Neural cell (in vitro differentiated cells): Measurements from ENCODE around the gene DAZAP1. TPM values are rescaled to one million over a fixed set of nuclear protein-coding genes. Genes with fewer than 3 reads are reported as not detected.

Experiments used
- H2AFZ ChIP-seq: fragments of 200-600, 300-800 bp; sonication (generic), shearing (Covaris generic); 2 replicates; pipeline ENCODE4 v1.6.0; 2014; ENCODE audit warnings: low read depth, mild to moderate bottlenecking, antibody characterized with exemption, low read length, moderate library complexity
- H3F3A ChIP-seq: fragments of 200-600 bp; shearing (Covaris generic); 2 replicates; pipeline ENCODE4 v1.6.1; 2016; ENCODE audit warnings: mild to moderate bottlenecking, moderate library complexity, mixed read lengths, antibody characterized with exemption, low read length; ENCODE audit not compliant: insufficient read depth, poor library complexity, severe bottlenecking
- H3K27ac ChIP-seq: fragments of 200-600, 300-800 bp; sonication (generic), shearing (Covaris generic); 2 replicates; pipeline ENCODE4 v1.5.1; 2014; ENCODE audit warnings: mild to moderate bottlenecking, low read length, moderate library complexity
- H3K27me3 ChIP-seq: fragments of 300-800, 200-600 bp; sonication (generic), shearing (Covaris generic); 2 replicates; pipeline ENCODE4 v1.6.0; 2014; ENCODE audit warnings: mild to moderate bottlenecking, low read depth, low read length, moderate library complexity; ENCODE audit not compliant: insufficient read depth
- H3K36me3 ChIP-seq: fragments of 300-800, 200-600 bp; sonication (generic), shearing (Covaris generic); 2 replicates; pipeline ENCODE4 v1.5.1; 2014; ENCODE audit warnings: mild to moderate bottlenecking, antibody characterized with exemption, low read length, moderate library complexity; ENCODE audit not compliant: insufficient read depth
- H3K4me2 ChIP-seq: fragments of 300-800, 200-600 bp; sonication (generic), shearing (Covaris generic); 2 replicates; pipeline ENCODE4 v1.6.0; 2014; ENCODE audit warnings: mild to moderate bottlenecking, low read length
- H3K4me3 ChIP-seq: fragments of 300-800, 200-600 bp; sonication (generic), shearing (Covaris generic); 2 replicates; pipeline ENCODE4 v1.5.1; 2014; ENCODE audit warnings: mild to moderate bottlenecking, low read length, moderate library complexity
- H3K79me2 ChIP-seq: fragments of 200-600 bp; shearing (Covaris generic); replicated peaks from 2 replicates; pipeline ENCODE4 v1.6.0; 2014; ENCODE audit warnings: mild to moderate bottlenecking, low read length, moderate library complexity; ENCODE audit not compliant: insufficient read depth
- H3K9ac ChIP-seq: fragments of 300-800, 200-600 bp; sonication (generic), shearing (Covaris generic); 2 replicates; pipeline ENCODE4 v1.6.1; 2016; ENCODE audit warnings: mild to moderate bottlenecking, low read length, mixed read lengths
- H3K9me2 ChIP-seq: fragments of 200-600 bp; shearing (Covaris generic); 2 replicates; pipeline ENCODE4 v1.6.1; 2016; ENCODE audit warnings: mild to moderate bottlenecking, low read length, mixed read lengths; ENCODE audit not compliant: insufficient read depth
- H3K9me3 ChIP-seq: fragments of 200-600, 300-800 bp; sonication (generic), shearing (Covaris generic); 2 replicates; pipeline ENCODE4 v1.6.1; 2016; ENCODE audit warnings: mild to moderate bottlenecking, mixed run types, low read length, moderate library complexity, mixed read lengths
- H4K20me1 ChIP-seq: fragments of 200-600 bp; shearing (Covaris generic); 2 replicates; pipeline ENCODE4 v1.6.1; 2016; ENCODE audit warnings: mild to moderate bottlenecking, mixed run types; ENCODE audit not compliant: insufficient read depth
- CTCF ChIP-seq: fragments of 450-650 bp; IDR thresholded peaks from 2 replicates; pipeline ENCODE4 v1.5.1; 2014; ENCODE audit warnings: antibody characterized with exemption, mild to moderate bottlenecking, moderate library complexity; ENCODE audit not compliant: poor library complexity, severe bottlenecking
- EP300 ChIP-seq: fragments of 450-650 bp; conservative IDR thresholded peaks from 2 replicates; pipeline ENCODE4 v1.6.1; 2014; ENCODE audit warnings: antibody characterized with exemption, mild to moderate bottlenecking, moderate library complexity; ENCODE audit not compliant: poor library complexity, severe bottlenecking
- EZH2 ChIP-seq: fragments of 200-600, 300-800 bp; shearing (Covaris generic), sonication (generic); IDR thresholded peaks from 2 replicates; pipeline ENCODE4 v1.6.1; 2014; ENCODE audit warnings: antibody characterized with exemption, low read length, borderline replicate concordance, mild to moderate bottlenecking; ENCODE audit not compliant: insufficient read depth, poor library complexity, severe bottlenecking
- MXI1 ChIP-seq: fragments of 450-650 bp; conservative IDR thresholded peaks from 2 replicates; pipeline ENCODE4 v1.6.1; 2014; ENCODE audit warnings: antibody characterized with exemption, mild to moderate bottlenecking; ENCODE audit not compliant: poor library complexity, severe bottlenecking
- POLR2AphosphoS5 ChIP-seq: IDR thresholded peaks from 2 replicates; pipeline ENCODE4 v1.6.1; 2012
- RAD21 ChIP-seq: fragments of 450-650 bp; conservative IDR thresholded peaks from 2 replicates; pipeline ENCODE4 v1.6.1; 2014; ENCODE audit warnings: antibody characterized with exemption, mild to moderate bottlenecking, moderate library complexity
- REST ChIP-seq: IDR thresholded peaks from 2 replicates; pipeline ENCODE4 v1.6.1; 2012; ENCODE audit warnings: borderline replicate concordance
- SMC3 ChIP-seq: fragments of 450-650 bp; conservative IDR thresholded peaks from 2 replicates; pipeline ENCODE4 v1.6.1; 2014; ENCODE audit warnings: antibody characterized with exemption, mild to moderate bottlenecking, moderate library complexity; ENCODE audit not compliant: poor library complexity
- TAF1 ChIP-seq: IDR thresholded peaks from 2 replicates; pipeline ENCODE4 v1.6.1; 2012; ENCODE audit warnings: low read depth
- polyA plus RNA-seq: library from polyadenylated mRNA; depleted of rRNA; stranded (reverse); fragments of >200 nt; gene quantifications from 2 replicates; pipeline ENCODE4 v1.2.3, GENCODE V29; 2014

Gene DAZAP1
- polyA plus RNA-seq, 1 donor from 2014 or later: 60.5 TPM

- H2AFZ ChIP-seq: no peak overlapping the region
- no peak overlapping the region for H3K4me2 ChIP-seq
- H3K9ac ChIP-seq: no peak overlapping the region
- H3K9me2 ChIP-seq: no peaks in the 10 kb centered on the region
- no peak overlapping the region for H3K4me3 ChIP-seq
- no peaks in the 10 kb centered on the region for H4K20me1 ChIP-seq
- H3K9me3 ChIP-seq: no peaks in the 10 kb centered on the region
- H3K27ac ChIP-seq: no peak overlapping the region
- TF ChIP-seq POLR2AphosphoS5 (no peak), MXI1 (no peak), EZH2 (no peak), RAD21 (no peak), CTCF (no peak), TAF1 (no peak), EP300 (no peak), SMC3 (no peak)
- no peaks in the 10 kb centered on the region for H3K27me3 ChIP-seq
- no peaks in the 10 kb centered on the region for H3K36me3 ChIP-seq
- H3K79me2 ChIP-seq: no peaks in the 10 kb centered on the region
- no peaks in the 10 kb centered on the region for H3F3A ChIP-seq
Measured at GRCh38 chr19:1396768-1397679, 10.4 kb upstream of the DAZAP1 start.

GRCh38 chr19:1397838-1398237 lies 9.5 kb upstream of the DAZAP1 start:
- Histone ChIP-seq H3K79me2 (no peaks in the 10 kb centered on the region), H2AFZ (no peak overlapping the region), H3K9me2 (no peaks in the 10 kb centered on the region), H3K27ac (no peak overlapping the region), H3K27me3 (no peaks in the 10 kb centered on the region), H3K9me3 (no peaks in the 10 kb centered on the region), H3K9ac (no peak overlapping the region), H3F3A (no peaks in the 10 kb centered on the region), H3K36me3 (no peaks in the 10 kb centered on the region), H4K20me1 (no peaks in the 10 kb centered on the region), H3K4me2 (no peak overlapping the region), H3K4me3 (no peak overlapping the region)
- TF ChIP-seq SMC3 (no peak), EP300 (no peak), MXI1 (no peak), EZH2 (no peak), REST (no peak), POLR2AphosphoS5 (no peak), RAD21 (no peak), TAF1 (no peak), CTCF (no peak)
